HepG2 (cell line): Measurements from ENCODE around the gene MGA. TPM values are rescaled to one million over a fixed set of nuclear protein-coding genes. Genes with fewer than 3 reads are reported as not detected.

Experiments used
- ETV5 ChIP-seq: IDR thresholded peaks from 2 replicates; pipeline ENCODE4 v1.6.1; 2018; ENCODE audit warnings: missing biosample characterization, missing genetic modification reagents, inconsistent platforms, borderline replicate concordance
- GABPA ChIP-seq, 2 experiments: IDR thresholded peaks; 2 replicates each; pipeline ENCODE4 v1.6.1; 2011 to 2016; ENCODE audit warnings: low read depth in 2 of 2, low read length in 1 of 2, missing biosample characterization in 1 of 2, missing genetic modification characterization in 1 of 2
- HOXA3 ChIP-seq: sonication (generic); formaldehyde crosslinking; IDR thresholded peaks from 2 replicates; pipeline ENCODE4 v1.5.0; 2020; ENCODE audit warnings: missing genetic modification reagents
- PRPF4 ChIP-seq: fragments of 200-400 bp; formaldehyde crosslinking; IDR thresholded peaks from 2 replicates; pipeline ENCODE4 v1.6.1; 2016; ENCODE audit warnings: low read length, low read depth; ENCODE audit not compliant: poor library complexity, severe bottlenecking
- RBFOX2 ChIP-seq: fragments of 200-400 bp; formaldehyde crosslinking; IDR thresholded peaks from 2 replicates; pipeline ENCODE4 v1.6.1; 2017; ENCODE audit warnings: low read depth, mild to moderate bottlenecking, low read length
- SRSF9 ChIP-seq: fragments of 200-400 bp; formaldehyde crosslinking; IDR thresholded peaks from 2 replicates; pipeline ENCODE4 v1.6.1; 2018; ENCODE audit warnings: borderline replicate concordance, mild to moderate bottlenecking, low read depth, low read length; ENCODE audit not compliant: insufficient read depth, poor library complexity, severe bottlenecking
- TP53 ChIP-seq: sonication (generic); formaldehyde crosslinking; conservative IDR thresholded peaks from 2 replicates; pipeline ENCODE4 v1.4.0; 2020; ENCODE audit warnings: missing genetic modification reagents
- ZNF543 ChIP-seq: sonication (generic); formaldehyde crosslinking; IDR thresholded peaks from 2 replicates; pipeline ENCODE4 v1.4.0; 2020; ENCODE audit warnings: mild to moderate bottlenecking, missing genetic modification reagents
- ZNF674 ChIP-seq: sonication (generic); formaldehyde crosslinking; IDR thresholded peaks from 2 replicates; pipeline ENCODE4 v1.5.0; 2020; ENCODE audit warnings: low read depth, mild to moderate bottlenecking, missing genetic modification reagents
- ZNF7 ChIP-seq: IDR thresholded peaks from 2 replicates; pipeline ENCODE4 v1.6.1; 2016; ENCODE audit warnings: missing biosample characterization, missing genetic modification reagents
- ZNF720 ChIP-seq: sonication (generic); formaldehyde crosslinking; IDR thresholded peaks from 2 replicates; pipeline ENCODE4 v1.4.0; 2020; ENCODE audit warnings: missing genetic modification reagents
- ZNF773 ChIP-seq: sonication (generic); formaldehyde crosslinking; IDR thresholded peaks from 2 replicates; pipeline ENCODE4 v1.4.0; 2020; ENCODE audit warnings: missing genetic modification reagents, borderline replicate concordance
- polyA plus RNA-seq, 8 experiments: library from polyadenylated mRNA; depleted of rRNA in 3 of 8; stranded (reverse) in 7 of 8; unstranded in 1 of 8; fragments of >200 nt; fragmentation: Illumina TruSeq in 4 of 8; extraction: Trizol in 4 of 8; gene quantifications; 2 replicates each; pipeline versions ENCODE4 v1.2.1 to v1.2.3, GENCODE V29; 2011 to 2016; ENCODE audit warnings: low read depth in 4 of 8, missing spikeins in 1 of 8, mixed read lengths in 1 of 8; ENCODE audit not compliant: insufficient read depth in 1 of 8
- total RNA-seq, 5 experiments: library from RNA; depleted of rRNA; stranded (reverse); fragments of >200 nt; fragmentation: Illumina TruSeq; extraction: Trizol; gene quantifications; 2 replicates each; pipeline ENCODE4 v1.2.3, GENCODE V29; 2016; ENCODE audit warnings: low read depth in 1 of 5
- TF ChIP-seq, protein P1 (sequence below): sonication (generic); formaldehyde crosslinking; IDR thresholded peaks from 2 replicates; pipeline ENCODE4 v1.4.0; 2020; ENCODE audit warnings: missing genetic modification reagents
- TF ChIP-seq, protein P2 (sequence below): sonication (generic); formaldehyde crosslinking; IDR thresholded peaks from 2 replicates; pipeline ENCODE4 v1.4.0; 2020; ENCODE audit warnings: missing genetic modification reagents
- TF ChIP-seq, protein P3 (sequence below): sonication (generic); formaldehyde crosslinking; IDR thresholded peaks from 2 replicates; pipeline ENCODE4 v1.5.1; 2020; ENCODE audit warnings: missing genetic modification reagents, mild to moderate bottlenecking, borderline replicate concordance
- TF ChIP-seq, protein P4 (sequence below): IDR thresholded peaks from 2 replicates; pipeline ENCODE4 v1.6.1; 2012; ENCODE audit warnings: low read length, improper control_type of control experiment

Gene MGA
- total and polyA plus RNA-seq, 2 of the 13 experiments (the other 11 are each of a cell fraction or from before 2014, with no cell fraction given), result 5.3 to 59.0 TPM

DNA sequence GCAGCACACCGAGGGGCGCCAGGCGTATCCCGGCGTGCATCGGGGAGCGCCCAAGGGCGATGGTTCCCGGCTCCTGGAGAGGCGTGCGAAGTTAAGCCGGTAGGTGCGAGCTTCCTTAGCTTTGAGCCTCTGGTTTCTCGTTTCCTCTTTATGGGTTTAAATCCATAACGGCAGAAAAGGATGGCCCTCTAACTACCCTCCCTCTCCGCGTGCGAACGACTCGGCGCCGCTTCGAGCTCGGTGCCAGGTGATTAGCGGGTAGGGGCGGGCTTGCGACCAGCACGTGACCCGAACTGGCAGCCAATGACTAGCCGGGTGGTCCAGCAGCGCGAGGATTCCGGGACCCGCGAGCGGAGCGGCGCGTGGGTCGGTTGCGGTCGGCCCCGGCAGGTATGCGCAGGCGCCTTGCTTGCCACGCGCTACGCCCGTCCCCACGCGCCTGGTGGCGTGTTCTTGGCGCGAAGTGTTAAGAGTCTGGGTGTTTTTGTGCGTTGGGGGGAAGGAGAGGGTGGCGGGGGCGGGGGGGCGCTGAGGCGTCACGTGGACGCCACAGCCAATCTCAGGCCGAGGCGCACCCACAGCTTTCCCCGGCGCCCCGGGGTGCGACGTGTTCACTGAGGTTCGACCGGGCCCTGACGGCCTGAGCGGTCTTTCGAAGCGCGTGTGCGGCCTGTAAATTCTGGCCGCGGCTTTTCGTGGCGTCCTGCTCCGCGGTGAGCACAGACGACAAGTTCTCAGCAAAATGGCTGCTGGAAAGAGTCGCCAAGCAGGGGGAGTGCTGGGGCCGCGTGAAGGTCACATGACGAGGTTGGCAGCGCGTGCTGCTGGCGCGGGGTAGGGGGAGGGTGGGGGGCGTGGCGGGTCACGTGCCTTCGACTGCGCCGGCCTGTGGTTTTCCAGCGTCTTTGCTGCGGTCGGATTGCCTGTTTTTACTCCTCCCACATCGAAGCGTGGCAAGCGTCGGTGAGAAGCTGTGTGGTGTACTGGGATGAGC lies 38.7 kb upstream of the MGA start (continued):
- TF ChIP-seq, protein P1, sequence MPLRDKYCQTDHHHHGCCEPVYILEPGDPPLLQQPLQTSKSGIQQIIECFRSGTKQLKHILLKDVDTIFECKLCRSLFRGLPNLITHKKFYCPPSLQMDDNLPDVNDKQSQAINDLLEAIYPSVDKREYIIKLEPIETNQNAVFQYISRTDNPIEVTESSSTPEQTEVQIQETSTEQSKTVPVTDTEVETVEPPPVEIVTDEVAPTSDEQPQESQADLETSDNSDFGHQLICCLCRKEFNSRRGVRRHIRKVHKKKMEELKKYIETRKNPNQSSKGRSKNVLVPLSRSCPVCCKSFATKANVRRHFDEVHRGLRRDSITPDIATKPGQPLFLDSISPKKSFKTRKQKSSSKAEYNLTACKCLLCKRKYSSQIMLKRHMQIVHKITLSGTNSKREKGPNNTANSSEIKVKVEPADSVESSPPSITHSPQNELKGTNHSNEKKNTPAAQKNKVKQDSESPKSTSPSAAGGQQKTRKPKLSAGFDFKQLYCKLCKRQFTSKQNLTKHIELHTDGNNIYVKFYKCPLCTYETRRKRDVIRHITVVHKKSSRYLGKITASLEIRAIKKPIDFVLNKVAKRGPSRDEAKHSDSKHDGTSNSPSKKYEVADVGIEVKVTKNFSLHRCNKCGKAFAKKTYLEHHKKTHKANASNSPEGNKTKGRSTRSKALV (CRISPR knock-in tag), result peak; percentile 87; the same call in 1 of the 2 replicates
- TF ChIP-seq, protein P2, sequence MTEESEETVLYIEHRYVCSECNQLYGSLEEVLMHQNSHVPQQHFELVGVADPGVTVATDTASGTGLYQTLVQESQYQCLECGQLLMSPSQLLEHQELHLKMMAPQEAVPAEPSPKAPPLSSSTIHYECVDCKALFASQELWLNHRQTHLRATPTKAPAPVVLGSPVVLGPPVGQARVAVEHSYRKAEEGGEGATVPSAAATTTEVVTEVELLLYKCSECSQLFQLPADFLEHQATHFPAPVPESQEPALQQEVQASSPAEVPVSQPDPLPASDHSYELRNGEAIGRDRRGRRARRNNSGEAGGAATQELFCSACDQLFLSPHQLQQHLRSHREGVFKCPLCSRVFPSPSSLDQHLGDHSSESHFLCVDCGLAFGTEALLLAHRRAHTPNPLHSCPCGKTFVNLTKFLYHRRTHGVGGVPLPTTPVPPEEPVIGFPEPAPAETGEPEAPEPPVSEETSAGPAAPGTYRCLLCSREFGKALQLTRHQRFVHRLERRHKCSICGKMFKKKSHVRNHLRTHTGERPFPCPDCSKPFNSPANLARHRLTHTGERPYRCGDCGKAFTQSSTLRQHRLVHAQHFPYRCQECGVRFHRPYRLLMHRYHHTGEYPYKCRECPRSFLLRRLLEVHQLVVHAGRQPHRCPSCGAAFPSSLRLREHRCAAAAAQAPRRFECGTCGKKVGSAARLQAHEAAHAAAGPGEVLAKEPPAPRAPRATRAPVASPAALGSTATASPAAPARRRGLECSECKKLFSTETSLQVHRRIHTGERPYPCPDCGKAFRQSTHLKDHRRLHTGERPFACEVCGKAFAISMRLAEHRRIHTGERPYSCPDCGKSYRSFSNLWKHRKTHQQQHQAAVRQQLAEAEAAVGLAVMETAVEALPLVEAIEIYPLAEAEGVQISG, result peak; percentile 88
- TF ChIP-seq HOXA3 (CRISPR knock-in tag) (peak; percentile 93), TP53 (CRISPR knock-in tag) (peak; percentile 55; the same call in 1 of the 2 replicates), GABPA (IDR thresholded peaks at IDR 0.05; ENCODE audit: low read depth, low read length) (no peak), GABPA (CRISPR knock-in tag; IDR thresholded peaks at IDR 0.05; ENCODE audit: low read depth) (no peak), ZNF773 (CRISPR knock-in tag) (peak; percentile 97), PRPF4 (peak; percentile 79), ETV5 (CRISPR knock-in tag) (peak; percentile 30; the same call in 1 of the 2 replicates), ZNF674 (0 out of 2 replicates have a peak, but pooled peaks have one; percentile 20), ZNF7 (CRISPR knock-in tag) (no peak; the same call in 1 of the 2 replicates), ZNF543 (CRISPR knock-in tag) (peak; percentile 98), RBFOX2 (peak; percentile 90), SRSF9 (no peak), ZNF720 (CRISPR knock-in tag) (0 out of 2 replicates have a peak, but pooled peaks have one; percentile 90)
- TF ChIP-seq, protein P3, sequence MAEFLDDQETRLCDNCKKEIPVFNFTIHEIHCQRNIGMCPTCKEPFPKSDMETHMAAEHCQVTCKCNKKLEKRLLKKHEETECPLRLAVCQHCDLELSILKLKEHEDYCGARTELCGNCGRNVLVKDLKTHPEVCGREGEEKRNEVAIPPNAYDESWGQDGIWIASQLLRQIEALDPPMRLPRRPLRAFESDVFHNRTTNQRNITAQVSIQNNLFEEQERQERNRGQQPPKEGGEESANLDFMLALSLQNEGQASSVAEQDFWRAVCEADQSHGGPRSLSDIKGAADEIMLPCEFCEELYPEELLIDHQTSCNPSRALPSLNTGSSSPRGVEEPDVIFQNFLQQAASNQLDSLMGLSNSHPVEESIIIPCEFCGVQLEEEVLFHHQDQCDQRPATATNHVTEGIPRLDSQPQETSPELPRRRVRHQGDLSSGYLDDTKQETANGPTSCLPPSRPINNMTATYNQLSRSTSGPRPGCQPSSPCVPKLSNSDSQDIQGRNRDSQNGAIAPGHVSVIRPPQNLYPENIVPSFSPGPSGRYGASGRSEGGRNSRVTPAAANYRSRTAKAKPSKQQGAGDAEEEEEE (CRISPR knock-in tag), result no peak
- TF ChIP-seq, protein P4, sequence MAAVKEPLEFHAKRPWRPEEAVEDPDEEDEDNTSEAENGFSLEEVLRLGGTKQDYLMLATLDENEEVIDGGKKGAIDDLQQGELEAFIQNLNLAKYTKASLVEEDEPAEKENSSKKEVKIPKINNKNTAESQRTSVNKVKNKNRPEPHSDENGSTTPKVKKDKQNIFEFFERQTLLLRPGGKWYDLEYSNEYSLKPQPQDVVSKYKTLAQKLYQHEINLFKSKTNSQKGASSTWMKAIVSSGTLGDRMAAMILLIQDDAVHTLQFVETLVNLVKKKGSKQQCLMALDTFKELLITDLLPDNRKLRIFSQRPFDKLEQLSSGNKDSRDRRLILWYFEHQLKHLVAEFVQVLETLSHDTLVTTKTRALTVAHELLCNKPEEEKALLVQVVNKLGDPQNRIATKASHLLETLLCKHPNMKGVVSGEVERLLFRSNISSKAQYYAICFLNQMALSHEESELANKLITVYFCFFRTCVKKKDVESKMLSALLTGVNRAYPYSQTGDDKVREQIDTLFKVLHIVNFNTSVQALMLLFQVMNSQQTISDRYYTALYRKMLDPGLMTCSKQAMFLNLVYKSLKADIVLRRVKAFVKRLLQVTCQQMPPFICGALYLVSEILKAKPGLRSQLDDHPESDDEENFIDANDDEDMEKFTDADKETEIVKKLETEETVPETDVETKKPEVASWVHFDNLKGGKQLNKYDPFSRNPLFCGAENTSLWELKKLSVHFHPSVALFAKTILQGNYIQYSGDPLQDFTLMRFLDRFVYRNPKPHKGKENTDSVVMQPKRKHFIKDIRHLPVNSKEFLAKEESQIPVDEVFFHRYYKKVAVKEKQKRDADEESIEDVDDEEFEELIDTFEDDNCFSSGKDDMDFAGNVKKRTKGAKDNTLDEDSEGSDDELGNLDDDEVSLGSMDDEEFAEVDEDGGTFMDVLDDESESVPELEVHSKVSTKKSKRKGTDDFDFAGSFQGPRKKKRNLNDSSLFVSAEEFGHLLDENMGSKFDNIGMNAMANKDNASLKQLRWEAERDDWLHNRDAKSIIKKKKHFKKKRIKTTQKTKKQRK, result no peak
